ENCODE measurements around the gene CHRNA3. TPM values are rescaled to one million over a fixed set of nuclear protein-coding genes. Genes with fewer than 3 reads are reported as not detected.
"Not testable (repeated sequence)": the region's sequence is repeated elsewhere in the genome, so short reads cannot be mapped to it uniquely, and the experiment has no call there.

Gene CHRNA3
- total and polyA plus RNA-seq, 2 donors = 22.0 to 48.3 TPM

- peaks cover 32% of the 10 kb centered on the region in 2 donors for H3K36me3 ChIP-seq (ENCODE audit: control insufficient read depth in 2 of 2, insufficient read depth in 2 of 2, low read length in 1 of 2)
- 98% methylated on average over 3 of the region's 3 CpGs for WGBS
- no peak overlapping the region for H3K4me3 ChIP-seq (ENCODE audit: low read length in 2 of 2)
- H3K4me1 ChIP-seq (ENCODE audit: control insufficient read depth in 2 of 2, insufficient read depth in 2 of 2, low read length in 2 of 2) = peaks cover 12 to 19% of the 10 kb centered on the region in 2 donors
- H3K27ac ChIP-seq (ENCODE audit: low read depth in 1 of 2, low read length in 1 of 2) = no peak overlapping the region
- H3K9me3 ChIP-seq (ENCODE audit: control insufficient read depth in 2 of 2, insufficient read depth in 1 of 2, low read length in 1 of 2) = peaks cover 0 to 4% of the 10 kb centered on the region in 2 donors
- no peak for DNase-seq (ENCODE audit: low read depth in 6 of 9, low spot score in 9 of 9)
- H3K27me3 ChIP-seq (ENCODE audit: control insufficient read depth in 2 of 2, insufficient read depth in 1 of 2, low read length in 1 of 2) = peaks cover 0 to 17% of the 10 kb centered on the region in 2 donors
Observed at GRCh38 chr15:78615151-78615589, 5.6 kb downstream of the CHRNA3 start.

GRCh38 chr15:78614021-78614420 lies 6.8 kb downstream of the CHRNA3 start:
- WGBS = 88% methylated on average over 3 of the region's 3 CpGs
- no peak for DNase-seq (ENCODE audit: low read depth in 6 of 9, low spot score in 9 of 9)
- Histone ChIP-seq H3K9me3 (ENCODE audit: control insufficient read depth in 2 of 2, insufficient read depth in 1 of 2, low read length in 1 of 2) (no peaks in the 10 kb centered on the region), H3K4me1 (ENCODE audit: control insufficient read depth in 2 of 2, insufficient read depth in 2 of 2, low read length in 2 of 2) (peaks cover 8 to 10% of the 10 kb centered on the region in 2 donors), H3K36me3 (ENCODE audit: control insufficient read depth in 2 of 2, insufficient read depth in 2 of 2, low read length in 1 of 2) (peaks cover 32% of the 10 kb centered on the region in 2 donors), H3K27me3 (ENCODE audit: control insufficient read depth in 2 of 2, insufficient read depth in 1 of 2, low read length in 1 of 2) (peaks cover 0 to 6% of the 10 kb centered on the region in 2 donors), H3K27ac (ENCODE audit: low read depth in 1 of 2, low read length in 1 of 2) (no peak overlapping the region), H3K4me3 (ENCODE audit: low read length in 2 of 2) (no peak overlapping the region)

- not testable (repeated sequence) for H3K4me1 ChIP-seq (ENCODE audit: control insufficient read depth in 2 of 2, insufficient read depth in 2 of 2, low read length in 2 of 2); DNase-seq (ENCODE audit: low read depth in 6 of 9, low spot score in 9 of 9); H3K27ac ChIP-seq (ENCODE audit: low read depth in 1 of 2, low read length in 1 of 2); H3K4me3 ChIP-seq (ENCODE audit: low read length in 2 of 2); H3K9me3 ChIP-seq (ENCODE audit: control insufficient read depth in 2 of 2, insufficient read depth in 1 of 2, low read length in 1 of 2); H3K27me3 ChIP-seq (ENCODE audit: control insufficient read depth in 2 of 2, insufficient read depth in 1 of 2, low read length in 1 of 2)
- 94% methylated on average over 2 of the region's 3 CpGs for WGBS
- H3K36me3 ChIP-seq (ENCODE audit: control insufficient read depth in 2 of 2, insufficient read depth in 2 of 2, low read length in 1 of 2) = peaks cover 11 to 15% of the 10 kb centered on the region in 2 donors
Observed at GRCh38 chr15:78609551-78609950, 11.2 kb downstream of the CHRNA3 start.

GRCh38 chr15:78605680-78606079 lies 15.1 kb downstream of the CHRNA3 start:
- Histone ChIP-seq H3K4me1 (ENCODE audit: control insufficient read depth in 2 of 2, insufficient read depth in 2 of 2, low read length in 2 of 2) (no peaks in the 10 kb centered on the region), H3K9me3 (ENCODE audit: control insufficient read depth in 2 of 2, insufficient read depth in 1 of 2, low read length in 1 of 2) (no peaks in the 10 kb centered on the region), H3K36me3 (ENCODE audit: control insufficient read depth in 2 of 2, insufficient read depth in 2 of 2, low read length in 1 of 2) (peaks cover 41 to 53% of the 10 kb centered on the region in 2 donors), H3K27me3 (ENCODE audit: control insufficient read depth in 2 of 2, insufficient read depth in 1 of 2, low read length in 1 of 2) (no peaks in the 10 kb centered on the region), H3K4me3 (ENCODE audit: low read length in 2 of 2) (no peak overlapping the region), H3K27ac (ENCODE audit: low read depth in 1 of 2, low read length in 1 of 2) (no peak overlapping the region)
- WGBS = 95% methylated on average over 4 of the region's 4 CpGs
- DNase-seq (ENCODE audit: low read depth in 6 of 9, low spot score in 9 of 9) = no peak

- Histone ChIP-seq H3K27me3 (ENCODE audit: control insufficient read depth in 2 of 2, insufficient read depth in 1 of 2, low read length in 1 of 2) (no peaks in the 10 kb centered on the region), H3K36me3 (ENCODE audit: control insufficient read depth in 2 of 2, insufficient read depth in 2 of 2, low read length in 1 of 2) (peaks cover 46 to 58% of the 10 kb centered on the region in 2 donors)
- 96% methylated on average over 5 of the region's 5 CpGs for WGBS
Observed at GRCh38 chr15:78605201-78605600, 15.6 kb downstream of the CHRNA3 start.

GRCh38 chr15:78604420-78604819 lies 16.4 kb downstream of the CHRNA3 start:
- Histone ChIP-seq H3K36me3 (ENCODE audit: control insufficient read depth in 2 of 2, insufficient read depth in 2 of 2, low read length in 1 of 2) (peaks cover 52 to 66% of the 10 kb centered on the region in 2 donors), H3K9me3 (ENCODE audit: control insufficient read depth in 2 of 2, insufficient read depth in 1 of 2, low read length in 1 of 2) (no peaks in the 10 kb centered on the region), H3K4me3 (ENCODE audit: low read length in 2 of 2) (no peak overlapping the region), H3K27me3 (ENCODE audit: control insufficient read depth in 2 of 2, insufficient read depth in 1 of 2, low read length in 1 of 2) (no peaks in the 10 kb centered on the region), H3K27ac (ENCODE audit: low read depth in 1 of 2, low read length in 1 of 2) (no peak overlapping the region), H3K4me1 (ENCODE audit: control insufficient read depth in 2 of 2, insufficient read depth in 2 of 2, low read length in 2 of 2) (no peaks in the 10 kb centered on the region)
- WGBS = 98% methylated on average over 2 of the region's 2 CpGs
- no peak for DNase-seq (ENCODE audit: low read depth in 6 of 9, low spot score in 9 of 9)

More at GRCh38 chr15:78605201-78605600, 15.6 kb downstream of the CHRNA3 start:
- Histone ChIP-seq H3K27ac (ENCODE audit: low read depth in 1 of 2, low read length in 1 of 2) (no peak overlapping the region), H3K4me3 (ENCODE audit: low read length in 2 of 2) (no peak overlapping the region), H3K4me1 (ENCODE audit: control insufficient read depth in 2 of 2, insufficient read depth in 2 of 2, low read length in 2 of 2) (no peaks in the 10 kb centered on the region), H3K9me3 (ENCODE audit: control insufficient read depth in 2 of 2, insufficient read depth in 1 of 2, low read length in 1 of 2) (no peaks in the 10 kb centered on the region)
- no peak for DNase-seq (ENCODE audit: low read depth in 6 of 9, low spot score in 9 of 9)

GRCh38 chr15:78603467-78603866 lies 17.3 kb downstream of the CHRNA3 start:
- no peaks in the 10 kb centered on the region for H3K4me1 ChIP-seq (ENCODE audit: control insufficient read depth in 2 of 2, insufficient read depth in 2 of 2, low read length in 2 of 2)
- H3K27me3 ChIP-seq (ENCODE audit: control insufficient read depth in 2 of 2, insufficient read depth in 1 of 2, low read length in 1 of 2) = no peaks in the 10 kb centered on the region
- no peak for DNase-seq (ENCODE audit: low read depth in 6 of 9, low spot score in 9 of 9)
- H3K9me3 ChIP-seq (ENCODE audit: control insufficient read depth in 2 of 2, insufficient read depth in 1 of 2, low read length in 1 of 2) = no peaks in the 10 kb centered on the region
- no peak overlapping the region for H3K27ac ChIP-seq (ENCODE audit: low read depth in 1 of 2, low read length in 1 of 2)
- peaks cover 58 to 74% of the 10 kb centered on the region in 2 donors for H3K36me3 ChIP-seq (ENCODE audit: control insufficient read depth in 2 of 2, insufficient read depth in 2 of 2, low read length in 1 of 2)
- 91% methylated on average over 3 of the region's 3 CpGs for WGBS
- H3K4me3 ChIP-seq (ENCODE audit: low read length in 2 of 2) = no peak overlapping the region

- H3K36me3 ChIP-seq (ENCODE audit: control insufficient read depth in 2 of 2, insufficient read depth in 2 of 2, low read length in 1 of 2) = peaks cover 64 to 75% of the 10 kb centered on the region in 2 donors
- H3K27me3 ChIP-seq (ENCODE audit: control insufficient read depth in 2 of 2, insufficient read depth in 1 of 2, low read length in 1 of 2) = no peaks in the 10 kb centered on the region
- H3K4me1 ChIP-seq (ENCODE audit: control insufficient read depth in 2 of 2, insufficient read depth in 2 of 2, low read length in 2 of 2) = no peaks in the 10 kb centered on the region
- H3K27ac ChIP-seq (ENCODE audit: low read depth in 1 of 2, low read length in 1 of 2) = no peak overlapping the region
- no peaks in the 10 kb centered on the region for H3K9me3 ChIP-seq (ENCODE audit: control insufficient read depth in 2 of 2, insufficient read depth in 1 of 2, low read length in 1 of 2)
- DNase-seq (ENCODE audit: low read depth in 6 of 9, low spot score in 9 of 9) = no peak
- no peak overlapping the region for H3K4me3 ChIP-seq (ENCODE audit: low read length in 2 of 2)
Observed at GRCh38 chr15:78599189-78599588, 21.6 kb downstream of the CHRNA3 start.

- 94% methylated on average over 3 of the region's 3 CpGs for WGBS
Observed at GRCh38 chr15:78598348-78598747, 22.4 kb downstream of the CHRNA3 start.

More at GRCh38 chr15:78598348-78598747, 22.4 kb downstream of the CHRNA3 start:
- no peaks in the 10 kb centered on the region for H3K4me1 ChIP-seq (ENCODE audit: control insufficient read depth in 2 of 2, insufficient read depth in 2 of 2, low read length in 2 of 2)
- peaks cover 56 to 70% of the 10 kb centered on the region in 2 donors for H3K36me3 ChIP-seq (ENCODE audit: control insufficient read depth in 2 of 2, insufficient read depth in 2 of 2, low read length in 1 of 2)
- H3K4me3 ChIP-seq (ENCODE audit: low read length in 2 of 2) = no peak overlapping the region
- no peak for DNase-seq (ENCODE audit: low read depth in 6 of 9, low spot score in 9 of 9)
- H3K9me3 ChIP-seq (ENCODE audit: control insufficient read depth in 2 of 2, insufficient read depth in 1 of 2, low read length in 1 of 2) = no peaks in the 10 kb centered on the region
- H3K27ac ChIP-seq (ENCODE audit: low read depth in 1 of 2, low read length in 1 of 2) = no peak overlapping the region
- H3K27me3 ChIP-seq (ENCODE audit: control insufficient read depth in 2 of 2, insufficient read depth in 1 of 2, low read length in 1 of 2) = no peaks in the 10 kb centered on the region

All from thymus (tissue), 11 donors.